GM18861 (cell line): Measurements from ENCODE around the gene RNF208.
"Not testable (repeated sequence)": the region's sequence is repeated elsewhere in the genome, so short reads cannot be mapped to it uniquely, and the experiment has no call there.

Experiments used
- ATAC-seq: cut with Tn5 transposase; IDR thresholded peaks from one replicate; pipeline ENCODE4 v1.9.1; 2021; ENCODE audit not compliant: unreplicated experiment

Gene RNF208, protein sequence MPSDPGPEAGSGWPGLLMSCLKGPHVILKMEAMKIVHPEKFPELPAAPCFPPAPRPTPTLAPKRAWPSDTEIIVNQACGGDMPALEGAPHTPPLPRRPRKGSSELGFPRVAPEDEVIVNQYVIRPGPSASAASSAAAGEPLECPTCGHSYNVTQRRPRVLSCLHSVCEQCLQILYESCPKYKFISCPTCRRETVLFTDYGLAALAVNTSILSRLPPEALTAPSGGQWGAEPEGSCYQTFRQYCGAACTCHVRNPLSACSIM

DNA sequence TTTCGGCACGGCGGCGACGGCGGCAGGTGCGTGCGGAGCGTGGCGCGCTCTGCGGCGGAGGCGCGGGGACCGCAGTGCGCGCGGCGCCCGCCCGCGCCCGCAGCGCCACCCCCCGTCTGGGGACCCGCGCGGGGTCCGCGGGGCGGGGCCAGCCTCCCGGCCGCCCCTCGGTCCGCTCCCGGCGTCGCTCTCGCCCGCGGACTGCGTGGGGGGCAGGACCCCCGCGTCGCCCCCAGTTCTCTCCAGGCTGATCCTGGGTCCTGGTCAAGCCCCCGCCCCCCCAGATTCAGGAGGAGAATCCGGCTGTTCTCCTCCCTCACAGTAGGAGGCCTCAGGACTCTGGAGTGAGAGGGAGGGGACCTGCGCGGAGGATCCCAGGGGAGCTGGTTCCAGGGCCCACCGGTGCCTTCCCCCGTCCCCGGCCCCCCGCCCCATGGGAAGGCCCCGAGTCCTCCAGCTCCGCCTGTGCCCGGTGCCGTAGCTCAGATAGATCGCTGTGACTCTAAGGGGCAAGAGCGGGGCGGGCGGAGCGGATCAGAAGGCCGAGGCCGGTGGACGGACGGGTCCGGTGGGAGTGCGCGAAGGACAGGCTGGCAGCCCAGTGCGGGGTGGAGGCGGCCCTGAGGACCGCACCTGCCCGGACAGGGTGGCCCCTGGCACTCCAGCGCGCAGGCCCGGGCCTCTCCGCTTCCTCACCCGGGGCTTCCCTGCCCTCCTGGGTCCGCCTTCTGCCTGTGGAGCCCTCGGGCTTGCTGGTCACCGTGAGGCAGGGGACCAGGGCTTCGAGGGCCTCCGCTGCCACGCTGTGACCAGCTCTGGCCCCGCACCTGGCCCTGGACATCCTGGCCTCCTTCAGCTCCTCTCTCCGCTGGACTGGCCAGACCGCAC, at the start of gene RNF208:
Gene RNF208 (minus strand): TSS at position 51 of the 888 bp plus-strand sequence. CDS start 1,028 bp downstream, outside the sequence.
- ATAC-seq: peak; percentile 2

- ATAC-seq: no peak
Measured at GRCh38 chr9:137271696-137272076, 49.6 kb upstream of the RNF208 start.

- ATAC-seq: no peak
Measured at GRCh38 chr9:137270929-137271695, 49.1 kb upstream of the RNF208 start.

- ATAC-seq: peak; percentile 44
Measured at GRCh38 chr9:137269231-137269772, 47.3 kb upstream of the RNF208 start.

- ATAC-seq: no peak
Measured at GRCh38 chr9:137268538-137269201, 46.6 kb upstream of the RNF208 start.

GRCh38 chr9:137267933-137268355, 45.9 kb upstream of the RNF208 start:
- ATAC-seq: peak; percentile 42

DNA sequence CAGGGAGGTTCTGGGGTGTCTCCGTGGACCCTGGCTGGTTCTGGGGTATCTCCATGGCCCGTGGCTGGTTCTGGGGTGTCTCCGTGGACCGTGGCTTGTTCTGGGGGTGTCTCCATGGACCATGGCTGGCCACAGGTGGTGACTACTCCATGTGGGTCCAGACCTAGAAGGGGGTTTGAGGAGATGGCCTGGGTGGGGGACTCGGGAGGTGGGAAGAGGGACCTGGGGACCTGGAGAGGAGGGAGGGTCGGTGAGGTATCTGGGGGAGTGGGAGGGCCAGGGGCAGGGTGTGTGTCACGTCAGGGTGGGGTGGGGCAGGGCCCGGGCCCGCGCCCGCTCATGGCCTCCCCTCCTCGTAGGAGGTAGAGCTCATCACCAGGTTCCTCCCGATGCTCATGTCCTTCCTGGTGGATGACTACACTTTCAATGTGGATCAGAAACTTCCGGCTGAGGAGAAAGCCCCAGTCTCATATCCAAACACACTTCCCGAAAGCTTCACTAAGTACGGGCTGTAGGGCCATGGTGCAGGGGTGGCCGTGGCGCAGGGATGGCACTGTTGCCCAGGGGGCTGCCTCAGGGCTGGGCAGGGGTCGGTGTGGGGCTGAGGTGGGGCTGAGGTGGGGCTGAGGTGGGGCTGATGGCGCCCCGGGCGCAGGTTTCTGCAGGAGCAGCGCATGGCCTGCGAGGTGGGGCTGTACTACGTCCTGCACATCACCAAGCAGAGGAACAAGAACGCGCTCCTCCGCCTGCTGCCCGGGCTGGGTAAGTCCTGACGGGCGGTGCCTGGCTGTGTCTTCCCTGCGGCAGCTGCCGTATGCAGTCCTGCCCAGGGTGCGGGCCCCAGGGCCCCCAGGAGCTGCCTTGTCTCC, 44.8 kb upstream of the RNF208 start:
- ATAC-seq: no peak

GRCh38 chr9:137266162-137266527, 44.1 kb upstream of the RNF208 start:
- no peak for ATAC-seq

DNA sequence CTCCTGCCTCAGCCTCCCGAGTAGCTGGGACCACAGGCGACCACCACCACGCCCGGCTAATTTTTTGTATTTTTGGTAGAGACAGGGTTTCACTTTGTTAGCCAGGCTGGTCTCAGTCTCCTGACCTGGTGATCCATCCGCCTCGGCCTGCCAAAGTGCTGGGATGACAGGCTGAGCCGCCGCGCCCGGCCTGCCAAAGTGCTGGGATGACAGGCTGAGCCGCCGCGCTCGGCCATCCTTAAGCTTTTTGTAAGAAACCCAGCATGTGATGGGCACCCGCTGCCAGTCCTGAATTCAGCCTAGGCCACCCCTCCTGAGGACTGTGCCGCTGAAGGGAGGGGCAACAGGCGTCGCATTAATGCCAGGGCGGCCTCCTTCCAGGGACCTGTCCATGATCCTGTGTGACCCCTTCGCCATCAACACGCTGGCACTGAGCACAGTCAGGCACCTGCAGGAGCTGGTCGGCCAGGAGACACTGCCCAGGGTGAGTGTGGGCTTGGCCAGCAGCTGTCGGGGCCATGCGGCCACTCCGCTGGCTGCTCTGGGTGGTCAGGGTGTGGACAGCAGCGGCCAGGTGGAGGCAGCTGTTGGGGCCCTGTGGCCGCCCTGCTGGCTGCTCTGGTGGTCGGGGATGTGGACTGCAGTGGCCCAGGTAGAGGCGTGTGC, 43.6 kb upstream of the RNF208 start:
- ATAC-seq: no peak

- ATAC-seq: no peak
Measured at GRCh38 chr9:137264067-137264466, 42.0 kb upstream of the RNF208 start.

GRCh38 chr9:137263506-137263905, 41.5 kb upstream of the RNF208 start:
- no peak for ATAC-seq

DNA sequence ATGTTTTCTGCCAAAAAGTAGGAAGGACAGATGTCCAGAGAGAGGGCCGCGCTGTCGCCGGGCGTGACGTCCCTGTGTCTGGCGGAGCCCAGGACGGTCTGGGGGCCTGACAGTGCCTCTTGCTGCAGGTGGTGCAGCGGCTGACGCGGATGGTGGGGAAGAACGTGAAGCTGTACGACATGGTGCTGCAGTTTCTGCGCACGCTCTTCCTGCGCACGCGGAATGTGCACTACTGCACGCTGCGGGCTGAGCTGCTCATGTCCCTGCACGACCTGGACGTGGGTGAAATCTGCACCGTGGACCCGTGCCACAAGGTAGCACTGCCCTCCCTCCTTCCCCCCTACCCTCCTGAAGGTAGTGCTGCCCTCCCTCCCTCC, 40.9 kb upstream of the RNF208 start:
- no peak for ATAC-seq

- not testable (repeated sequence) for ATAC-seq
Measured at GRCh38 chr9:137262173-137262908, 40.3 kb upstream of the RNF208 start.

- ATAC-seq: no peak
Measured at GRCh38 chr9:137256856-137257255, 34.8 kb upstream of the RNF208 start.

GRCh38 chr9:137256362-137256761, 34.3 kb upstream of the RNF208 start:
- ATAC-seq: no peak

- peak; percentile 25 for ATAC-seq
Measured at GRCh38 chr9:137255448-137256114, 33.5 kb upstream of the RNF208 start.

DNA sequence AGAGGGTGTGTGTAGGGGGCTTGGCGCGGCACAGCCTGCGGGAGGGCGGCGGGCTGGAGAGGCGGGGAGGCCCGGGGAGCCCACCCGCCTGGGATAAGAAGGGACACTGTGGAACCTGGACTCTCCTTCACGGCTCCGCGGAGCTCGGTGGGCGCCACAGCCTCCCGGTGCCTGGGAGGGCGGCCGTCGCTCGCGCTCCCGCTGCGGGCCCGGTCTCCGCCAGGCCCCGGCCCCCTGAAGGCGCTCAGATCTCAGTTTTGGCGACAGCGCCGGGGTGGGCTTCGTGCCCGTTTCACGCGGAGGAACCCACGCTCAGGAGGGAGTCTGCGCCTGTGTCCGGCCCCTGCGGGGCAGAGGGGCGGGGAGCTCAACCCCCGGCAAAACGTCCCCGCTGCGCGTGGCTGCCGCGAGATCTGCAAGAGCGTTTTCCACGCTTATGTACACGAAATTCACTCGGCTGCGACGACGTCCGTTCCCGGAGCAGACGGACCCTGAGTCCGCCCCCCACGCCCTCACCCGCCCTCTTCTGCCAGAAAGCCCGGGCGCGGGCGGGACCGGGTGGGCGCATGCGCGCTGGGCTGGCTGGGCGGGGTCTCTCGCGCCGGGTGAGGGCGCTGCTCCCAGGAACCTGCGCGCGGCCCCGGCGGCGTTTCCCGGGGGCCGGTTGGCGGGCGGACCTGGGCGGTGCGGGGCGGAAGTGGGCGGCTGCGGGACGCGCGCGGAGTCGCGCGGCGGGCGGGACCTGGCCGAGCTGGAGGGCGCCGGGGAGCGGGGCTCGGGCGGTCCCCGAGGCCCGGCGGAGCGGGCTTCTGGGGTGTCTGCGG, 32.8 kb upstream of the RNF208 start, which contains the start of gene NELFB:
Gene NELFB (plus strand): TSS at position 704 of the 824 bp plus-strand sequence.
- ATAC-seq: peak; percentile 60
